Measurements from ENCODE around the gene KIAA1755. TPM values are rescaled to one million over a fixed set of nuclear protein-coding genes. Genes with fewer than 3 reads are reported as not detected.

The KIAA1755 gene
- total RNA-seq, 1 donor from 2014 or later: 1.1 TPM

- no peak overlapping the region for H3K4me2 ChIP-seq (ENCODE audit: low read length)
- FAIRE-seq (no peak), DNase-seq (ENCODE audit: low read depth) (no peak)
- Mint-ChIP-seq H3K27me3 (ENCODE audit: low read depth, unreplicated experiment) (peaks cover 27% of the 10 kb centered on the region), H3K4me1 (ENCODE audit: low read depth, unreplicated experiment) (peaks cover 25% of the 10 kb centered on the region), H3K4me3 (ENCODE audit: unreplicated experiment) (no peak overlapping the region), H3K36me3 (ENCODE audit: low read depth, unreplicated experiment) (no peaks in the 10 kb centered on the region), H3K9me3 (ENCODE audit: unreplicated experiment) (peaks cover 3% of the 10 kb centered on the region), H3K27ac (ENCODE audit: unreplicated experiment) (no peak overlapping the region)
- H4K20me1 ChIP-seq (ENCODE audit: insufficient read depth, low read length): no peaks in the 10 kb centered on the region
- H3K79me2 ChIP-seq (ENCODE audit: insufficient read depth, low read length): no peaks in the 10 kb centered on the region
- peaks cover 8% of the 10 kb centered on the region for H3K27me3 ChIP-seq (ENCODE audit: insufficient read depth, low read length)
- H2AFZ ChIP-seq (ENCODE audit: low read depth, low read length): no peak overlapping the region
- no peaks in the 10 kb centered on the region for H3K36me3 ChIP-seq (ENCODE audit: insufficient read depth, low read length)
- H3K9me3 ChIP-seq (ENCODE audit: insufficient read depth, low read depth, low read length): no peaks in the 10 kb centered on the region
- no peak for TF ChIP-seq EZH2 (IDR thresholded peaks at IDR 0.05; ENCODE audit: insufficient read depth, low read length)
- peak; percentile 18 for TF ChIP-seq CTCF (IDR thresholded peaks at IDR 0.05; ENCODE audit: insufficient read depth, low read depth, low read length)
- peaks cover 12% of the 10 kb centered on the region for H3K4me1 ChIP-seq (ENCODE audit: insufficient read depth, low read length)
- no peak overlapping the region for H3K27ac ChIP-seq (ENCODE audit: low read depth, low read length)
- no peak overlapping the region for H3K9ac ChIP-seq (ENCODE audit: low read length)
- H3K4me3 ChIP-seq (ENCODE audit: insufficient read depth, low read depth, low read length): no peak overlapping the region
These were observed 44.4 kb upstream of the KIAA1755 start for GRCh38 chr20:38304845-38305447.

DNA sequence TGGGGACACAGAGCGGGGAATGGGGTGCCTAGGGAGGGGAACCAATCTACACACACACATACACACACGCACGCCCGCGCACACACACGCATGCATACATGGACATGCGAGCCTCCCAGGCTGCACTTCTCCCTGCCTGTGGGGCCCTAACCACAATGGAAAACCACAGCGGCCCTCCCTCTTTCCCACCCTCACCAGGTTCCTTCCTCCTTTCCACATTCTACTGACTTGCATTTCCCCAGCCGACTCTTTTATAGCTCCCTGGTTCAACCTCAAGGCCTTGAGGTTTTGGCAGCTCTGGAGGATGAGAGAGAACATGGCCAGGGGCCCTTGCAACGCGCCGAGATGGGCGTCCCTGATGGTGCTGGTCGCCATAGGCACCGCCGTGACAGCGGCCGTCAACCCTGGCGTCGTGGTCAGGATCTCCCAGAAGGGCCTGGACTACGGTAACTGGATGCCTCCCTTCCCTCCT is 43.4 kb upstream of the KIAA1755 start, which contains the start of gene BPI:
TSS of gene BPI (plus strand) at position 249 of the 472 bp plus-strand sequence. CDS start at position 317, 68 bp downstream.
- Histone ChIP-seq H3K9ac (ENCODE audit: low read length) (no peak within 1 kb of the TSS), H3K27ac (ENCODE audit: low read depth, low read length) (no peak within 1 kb of the TSS), H3K36me3 (ENCODE audit: insufficient read depth, low read length) (no peaks in the 10 kb centered on the region), H3K4me2 (ENCODE audit: low read length) (no peak within 1 kb of the TSS), H4K20me1 (ENCODE audit: insufficient read depth, low read length) (no peaks in the 10 kb centered on the region), H3K27me3 (ENCODE audit: insufficient read depth, low read length) (peaks cover 8% of the 10 kb centered on the region), H3K4me3 (ENCODE audit: insufficient read depth, low read depth, low read length) (no peak within 1 kb of the TSS), H3K79me2 (ENCODE audit: insufficient read depth, low read length) (no peaks in the 10 kb centered on the region), H3K9me3 (ENCODE audit: insufficient read depth, low read depth, low read length) (no peaks in the 10 kb centered on the region), H3K4me1 (ENCODE audit: insufficient read depth, low read length) (peaks cover 12% of the 10 kb centered on the region), H2AFZ (ENCODE audit: low read depth, low read length) (no peak within 1 kb of the TSS)
- Mint-ChIP-seq H3K27me3 (ENCODE audit: low read depth, unreplicated experiment) (peaks cover 27% of the 10 kb centered on the region), H3K4me1 (ENCODE audit: low read depth, unreplicated experiment) (peaks cover 25% of the 10 kb centered on the region), H3K36me3 (ENCODE audit: low read depth, unreplicated experiment) (no peaks in the 10 kb centered on the region), H3K9me3 (ENCODE audit: unreplicated experiment) (peaks cover 3% of the 10 kb centered on the region), H3K4me3 (ENCODE audit: unreplicated experiment) (no peak within 1 kb of the TSS), H3K27ac (ENCODE audit: unreplicated experiment) (no peak within 1 kb of the TSS)
- no peak for TF ChIP-seq CTCF (IDR thresholded peaks at IDR 0.05; ENCODE audit: insufficient read depth, low read depth, low read length)
- no peak for TF ChIP-seq EZH2 (IDR thresholded peaks at IDR 0.05; ENCODE audit: insufficient read depth, low read length)
- DNase-seq (ENCODE audit: low read depth) (peak; percentile 44), FAIRE-seq (no peak)

DNA sequence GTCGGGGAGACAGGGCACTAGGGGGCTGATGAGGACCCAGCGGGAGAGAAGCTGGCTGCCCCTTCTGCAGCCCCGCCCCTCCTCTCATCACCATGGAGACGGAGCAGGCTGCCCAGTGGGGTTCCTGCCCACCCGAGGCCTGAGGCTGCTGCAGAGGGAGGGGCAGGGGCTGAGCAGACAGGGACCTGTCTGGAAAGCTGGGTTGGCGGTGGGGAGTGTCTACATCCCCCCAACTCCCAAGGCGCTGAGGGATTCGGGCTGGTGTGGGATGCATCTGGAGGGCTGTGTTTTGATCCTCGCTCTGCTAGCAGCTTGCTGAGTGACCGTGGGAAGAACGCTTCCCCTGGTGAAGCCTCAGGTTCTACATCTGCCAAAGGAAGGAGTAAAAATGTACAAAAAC is 42.3 kb upstream of the KIAA1755 start:
- TF ChIP-seq EZH2 (IDR thresholded peaks at IDR 0.05; ENCODE audit: insufficient read depth, low read length): no peak
- no peak for TF ChIP-seq CTCF (IDR thresholded peaks at IDR 0.05; ENCODE audit: insufficient read depth, low read depth, low read length)
- no peaks in the 10 kb centered on the region for H4K20me1 ChIP-seq (ENCODE audit: insufficient read depth, low read length)
- H3K4me1 ChIP-seq (ENCODE audit: insufficient read depth, low read length): peaks cover 12% of the 10 kb centered on the region
- Mint-ChIP-seq H3K9me3 (ENCODE audit: unreplicated experiment) (peaks cover 3% of the 10 kb centered on the region), H3K4me3 (ENCODE audit: unreplicated experiment) (no peak overlapping the region), H3K27me3 (ENCODE audit: low read depth, unreplicated experiment) (peaks cover 29% of the 10 kb centered on the region), H3K27ac (ENCODE audit: unreplicated experiment) (no peak overlapping the region), H3K4me1 (ENCODE audit: low read depth, unreplicated experiment) (peaks cover 21% of the 10 kb centered on the region), H3K36me3 (ENCODE audit: low read depth, unreplicated experiment) (no peaks in the 10 kb centered on the region)
- no peak overlapping the region for H3K27ac ChIP-seq (ENCODE audit: low read depth, low read length)
- H3K4me2 ChIP-seq (ENCODE audit: low read length): no peak overlapping the region
- H2AFZ ChIP-seq (ENCODE audit: low read depth, low read length): no peak overlapping the region
- no peaks in the 10 kb centered on the region for H3K36me3 ChIP-seq (ENCODE audit: insufficient read depth, low read length)
- no peaks in the 10 kb centered on the region for H3K79me2 ChIP-seq (ENCODE audit: insufficient read depth, low read length)
- no peak for FAIRE-seq
- H3K27me3 ChIP-seq (ENCODE audit: insufficient read depth, low read length): peaks cover 8% of the 10 kb centered on the region
- no peak overlapping the region for H3K9ac ChIP-seq (ENCODE audit: low read length)
- DNase-seq (ENCODE audit: low read depth): no peak
- no peaks in the 10 kb centered on the region for H3K9me3 ChIP-seq (ENCODE audit: insufficient read depth, low read depth, low read length)
- H3K4me3 ChIP-seq (ENCODE audit: insufficient read depth, low read depth, low read length): no peak overlapping the region

All from astrocyte (in vitro differentiated cells and primary cell).